Ishikawa (cell line): Measurements from ENCODE around the gene PLSCR1.

Experiments
- EP300 ChIP-seq: IDR thresholded peaks from 2 replicates; pipeline ENCODE4 v1.6.1; 2012; ENCODE audit warnings: borderline replicate concordance
- RAD21 ChIP-seq: IDR thresholded peaks from 2 replicates; pipeline ENCODE4 v1.6.1; 2012; ENCODE audit warnings: low read depth
- TAF1 ChIP-seq: IDR thresholded peaks from 2 replicates; pipeline ENCODE4 v1.6.1; 2012; ENCODE audit warnings: low read depth, mild to moderate bottlenecking
- ZBTB7A ChIP-seq: IDR thresholded peaks from 2 replicates; pipeline ENCODE4 v1.6.1; 2012; ENCODE audit warnings: low read depth

DNA sequence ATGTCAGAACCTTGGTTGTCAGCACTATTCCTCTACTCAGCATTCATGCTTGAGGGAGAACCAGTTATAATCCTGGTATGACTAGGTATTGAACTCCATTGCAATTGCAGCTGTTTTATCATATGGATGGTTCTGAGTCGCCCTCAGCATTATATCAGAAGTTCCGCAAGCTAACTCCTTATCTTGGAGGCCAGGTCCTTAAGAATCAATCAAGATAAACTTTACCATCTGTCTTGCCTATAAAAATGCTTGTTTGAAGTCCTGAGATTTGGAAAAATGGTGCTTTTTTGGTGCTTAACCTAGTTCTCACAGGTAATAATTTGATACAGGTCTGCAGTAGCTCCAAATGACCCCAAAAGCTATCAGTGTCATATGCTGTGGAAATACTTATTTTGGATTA, 16.3 kb upstream of the PLSCR1 start:
- TF ChIP-seq TAF1 (no peak), EP300 (no peak), RAD21 (no peak), ZBTB7A (no peak)
